ENCODE results near the gene ZFHX3.

DNA sequence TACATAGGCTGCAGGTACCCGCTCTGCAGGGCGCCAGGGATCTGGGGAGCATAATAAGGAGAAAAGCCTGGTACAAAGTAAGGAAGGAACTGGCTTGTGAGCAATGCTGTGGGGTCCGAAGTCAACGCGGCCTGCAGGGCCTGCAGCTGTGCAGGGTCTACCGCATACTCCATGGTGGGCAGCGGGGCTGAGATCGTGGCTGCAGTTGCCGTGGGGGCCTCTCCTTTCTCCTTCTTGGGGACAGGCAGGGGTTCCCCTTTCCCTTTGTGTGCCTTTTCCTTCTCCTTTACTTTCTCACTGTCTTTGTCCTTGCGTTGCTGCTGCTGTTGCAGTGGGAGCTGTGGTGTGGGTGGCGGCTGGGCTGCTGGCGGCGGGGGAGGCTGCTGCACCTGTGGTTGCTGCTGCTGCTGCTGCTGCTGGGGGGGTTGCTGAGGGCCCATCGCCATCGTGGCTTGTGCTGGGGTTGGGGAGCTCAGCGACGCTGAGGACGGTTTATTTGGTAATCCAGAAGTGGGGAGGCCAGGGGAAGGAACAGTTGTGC is 259.6 kb downstream of the ZFHX3 start:
- TF ChIP-seq, protein P1, sequence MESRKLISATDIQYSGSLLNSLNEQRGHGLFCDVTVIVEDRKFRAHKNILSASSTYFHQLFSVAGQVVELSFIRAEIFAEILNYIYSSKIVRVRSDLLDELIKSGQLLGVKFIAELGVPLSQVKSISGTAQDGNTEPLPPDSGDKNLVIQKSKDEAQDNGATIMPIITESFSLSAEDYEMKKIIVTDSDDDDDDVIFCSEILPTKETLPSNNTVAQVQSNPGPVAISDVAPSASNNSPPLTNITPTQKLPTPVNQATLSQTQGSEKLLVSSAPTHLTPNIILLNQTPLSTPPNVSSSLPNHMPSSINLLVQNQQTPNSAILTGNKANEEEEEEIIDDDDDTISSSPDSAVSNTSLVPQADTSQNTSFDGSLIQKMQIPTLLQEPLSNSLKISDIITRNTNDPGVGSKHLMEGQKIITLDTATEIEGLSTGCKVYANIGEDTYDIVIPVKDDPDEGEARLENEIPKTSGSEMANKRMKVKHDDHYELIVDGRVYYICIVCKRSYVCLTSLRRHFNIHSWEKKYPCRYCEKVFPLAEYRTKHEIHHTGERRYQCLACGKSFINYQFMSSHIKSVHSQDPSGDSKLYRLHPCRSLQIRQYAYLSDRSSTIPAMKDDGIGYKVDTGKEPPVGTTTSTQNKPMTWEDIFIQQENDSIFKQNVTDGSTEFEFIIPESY (CRISPR knock-in tag; IDR thresholded peaks at IDR 0.05): no peak
- TF ChIP-seq ZNF778 (CRISPR knock-in tag; IDR thresholded peaks at IDR 0.05): no peak
- no peak for TF ChIP-seq POLR2A (conservative IDR thresholded peaks at IDR 0.05)
- TF ChIP-seq ZZZ3 (IDR thresholded peaks at IDR 0.05): no peak
- no peak for TF ChIP-seq GTF2F1 (IDR thresholded peaks at IDR 0.05; ENCODE audit: low read depth, low read length)
- no peak for TF ChIP-seq NR2C1 (IDR thresholded peaks at IDR 0.05)
- no peak for TF ChIP-seq NR2C1 (tag; IDR thresholded peaks at IDR 0.05)
- TF ChIP-seq, protein P2, sequence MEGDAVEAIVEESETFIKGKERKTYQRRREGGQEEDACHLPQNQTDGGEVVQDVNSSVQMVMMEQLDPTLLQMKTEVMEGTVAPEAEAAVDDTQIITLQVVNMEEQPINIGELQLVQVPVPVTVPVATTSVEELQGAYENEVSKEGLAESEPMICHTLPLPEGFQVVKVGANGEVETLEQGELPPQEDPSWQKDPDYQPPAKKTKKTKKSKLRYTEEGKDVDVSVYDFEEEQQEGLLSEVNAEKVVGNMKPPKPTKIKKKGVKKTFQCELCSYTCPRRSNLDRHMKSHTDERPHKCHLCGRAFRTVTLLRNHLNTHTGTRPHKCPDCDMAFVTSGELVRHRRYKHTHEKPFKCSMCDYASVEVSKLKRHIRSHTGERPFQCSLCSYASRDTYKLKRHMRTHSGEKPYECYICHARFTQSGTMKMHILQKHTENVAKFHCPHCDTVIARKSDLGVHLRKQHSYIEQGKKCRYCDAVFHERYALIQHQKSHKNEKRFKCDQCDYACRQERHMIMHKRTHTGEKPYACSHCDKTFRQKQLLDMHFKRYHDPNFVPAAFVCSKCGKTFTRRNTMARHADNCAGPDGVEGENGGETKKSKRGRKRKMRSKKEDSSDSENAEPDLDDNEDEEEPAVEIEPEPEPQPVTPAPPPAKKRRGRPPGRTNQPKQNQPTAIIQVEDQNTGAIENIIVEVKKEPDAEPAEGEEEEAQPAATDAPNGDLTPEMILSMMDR (IDR thresholded peaks at IDR 0.05 in 2 of 3, conservative IDR thresholded peaks at IDR 0.05 in 1 of 3; ENCODE audit: insufficient read depth in 2 of 3, low read depth in 1 of 3, low read length in 3 of 3): no peak
- TF ChIP-seq SNRNP70 (optimal IDR thresholded peaks at IDR 0.05; ENCODE audit: low read depth, low read length): no peak
- no peak for TF ChIP-seq POLR2AphosphoS5 (IDR thresholded peaks at IDR 0.05; ENCODE audit: control insufficient read depth, insufficient read depth, low read depth, low read length)
- TF ChIP-seq, protein P3, sequence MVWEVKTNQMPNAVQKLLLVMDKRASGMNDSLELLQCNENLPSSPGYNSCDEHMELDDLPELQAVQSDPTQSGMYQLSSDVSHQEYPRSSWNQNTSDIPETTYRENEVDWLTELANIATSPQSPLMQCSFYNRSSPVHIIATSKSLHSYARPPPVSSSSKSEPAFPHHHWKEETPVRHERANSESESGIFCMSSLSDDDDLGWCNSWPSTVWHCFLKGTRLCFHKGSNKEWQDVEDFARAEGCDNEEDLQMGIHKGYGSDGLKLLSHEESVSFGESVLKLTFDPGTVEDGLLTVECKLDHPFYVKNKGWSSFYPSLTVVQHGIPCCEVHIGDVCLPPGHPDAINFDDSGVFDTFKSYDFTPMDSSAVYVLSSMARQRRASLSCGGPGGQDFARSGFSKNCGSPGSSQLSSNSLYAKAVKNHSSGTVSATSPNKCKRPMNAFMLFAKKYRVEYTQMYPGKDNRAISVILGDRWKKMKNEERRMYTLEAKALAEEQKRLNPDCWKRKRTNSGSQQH (CRISPR knock-in tag; IDR thresholded peaks at IDR 0.05): no peak
- TF ChIP-seq, protein P4, sequence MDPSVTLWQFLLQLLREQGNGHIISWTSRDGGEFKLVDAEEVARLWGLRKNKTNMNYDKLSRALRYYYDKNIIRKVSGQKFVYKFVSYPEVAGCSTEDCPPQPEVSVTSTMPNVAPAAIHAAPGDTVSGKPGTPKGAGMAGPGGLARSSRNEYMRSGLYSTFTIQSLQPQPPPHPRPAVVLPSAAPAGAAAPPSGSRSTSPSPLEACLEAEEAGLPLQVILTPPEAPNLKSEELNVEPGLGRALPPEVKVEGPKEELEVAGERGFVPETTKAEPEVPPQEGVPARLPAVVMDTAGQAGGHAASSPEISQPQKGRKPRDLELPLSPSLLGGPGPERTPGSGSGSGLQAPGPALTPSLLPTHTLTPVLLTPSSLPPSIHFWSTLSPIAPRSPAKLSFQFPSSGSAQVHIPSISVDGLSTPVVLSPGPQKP (CRISPR knock-in tag; IDR thresholded peaks at IDR 0.05): no peak
- no peak for TF ChIP-seq RBBP5 (IDR thresholded peaks at IDR 0.05; ENCODE audit: borderline replicate concordance, insufficient read depth, low read length, poor library complexity, severe bottlenecking)
- TF ChIP-seq EZH2 (IDR thresholded peaks at IDR 0.05; ENCODE audit: borderline replicate concordance, low read depth, low read length): no peak

Measured in K562 (cell line).